Nucleus accumbens (tissue), 56 donors: ENCODE results near the gene TRAK1.

Source experiments
- DNase-seq, 56 donors: peaks; one replicate each; lab custom pipeline; 2025; lab: John Stamatoyannopoulos, UW

The TRAK1 gene

DNA sequence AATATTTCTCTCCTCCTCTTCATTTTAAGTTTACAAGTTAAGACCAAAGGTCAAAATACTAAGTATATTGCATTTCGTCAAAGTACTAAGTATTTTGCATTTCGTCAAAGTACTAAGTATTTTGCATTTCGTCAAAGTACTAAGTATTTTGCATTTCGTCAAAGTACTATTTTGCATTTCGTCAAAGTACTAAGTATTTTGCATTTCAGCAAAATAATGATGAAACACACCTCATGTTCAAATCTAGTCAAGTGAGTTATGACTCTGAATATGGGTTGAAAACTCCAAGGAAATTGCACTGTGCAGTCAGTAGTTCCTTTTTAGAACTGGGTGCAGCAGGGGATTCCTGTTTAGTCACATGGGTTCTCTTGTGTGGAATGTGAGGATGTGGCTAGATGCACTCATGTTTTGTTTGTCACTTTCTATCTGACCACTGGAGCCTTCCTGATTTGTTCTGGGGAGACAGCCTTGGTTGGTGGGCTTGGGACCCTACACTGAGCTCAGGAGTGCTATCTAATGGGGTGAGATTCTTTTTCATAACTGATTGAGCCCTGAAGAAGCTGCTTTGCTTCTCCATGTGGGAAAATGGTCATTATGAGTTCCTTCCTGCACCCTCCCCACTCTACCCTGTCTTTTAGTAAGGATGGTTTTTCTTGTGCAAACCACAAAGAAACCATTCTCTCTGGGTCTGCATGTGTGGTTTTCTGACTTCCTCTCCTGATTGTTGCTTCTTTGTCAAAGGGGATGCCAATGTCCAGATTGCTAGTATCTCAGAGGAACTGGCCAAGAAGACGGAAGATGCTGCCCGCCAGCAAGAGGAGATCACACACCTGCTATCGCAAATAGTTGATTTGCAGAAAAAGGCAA is 101.4 kb downstream of the TRAK1 start:
- peak in 1 of 56 donors; percentile 12 for DNase-seq

DNA sequence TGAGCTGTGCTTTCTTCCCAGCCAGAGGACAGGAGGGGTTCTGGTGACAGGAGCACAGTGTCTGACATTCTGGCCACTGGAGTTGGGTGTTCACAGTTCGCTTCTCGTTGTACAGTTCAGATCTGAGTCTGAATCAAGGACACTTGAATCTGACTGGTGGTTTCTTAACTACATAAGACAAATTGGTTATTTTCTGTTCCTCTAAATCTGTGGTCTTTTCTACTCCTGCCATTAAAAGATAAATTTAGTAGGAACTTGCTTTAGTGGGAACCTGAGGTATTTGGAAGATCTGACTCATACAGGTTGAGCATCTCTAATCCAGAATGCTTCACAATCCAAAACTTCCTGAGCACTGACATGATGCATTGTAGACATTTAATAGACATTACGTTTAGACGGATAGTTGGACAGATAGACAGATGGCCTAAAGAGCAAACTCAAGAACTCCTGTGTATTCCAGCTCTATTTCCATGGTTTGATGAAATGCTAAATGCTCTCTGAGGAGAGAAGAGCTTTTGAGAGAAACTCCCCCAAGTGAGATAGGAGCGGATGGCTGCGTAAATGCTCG is 103.9 kb downstream of the TRAK1 start:
- no peak for DNase-seq

DNA sequence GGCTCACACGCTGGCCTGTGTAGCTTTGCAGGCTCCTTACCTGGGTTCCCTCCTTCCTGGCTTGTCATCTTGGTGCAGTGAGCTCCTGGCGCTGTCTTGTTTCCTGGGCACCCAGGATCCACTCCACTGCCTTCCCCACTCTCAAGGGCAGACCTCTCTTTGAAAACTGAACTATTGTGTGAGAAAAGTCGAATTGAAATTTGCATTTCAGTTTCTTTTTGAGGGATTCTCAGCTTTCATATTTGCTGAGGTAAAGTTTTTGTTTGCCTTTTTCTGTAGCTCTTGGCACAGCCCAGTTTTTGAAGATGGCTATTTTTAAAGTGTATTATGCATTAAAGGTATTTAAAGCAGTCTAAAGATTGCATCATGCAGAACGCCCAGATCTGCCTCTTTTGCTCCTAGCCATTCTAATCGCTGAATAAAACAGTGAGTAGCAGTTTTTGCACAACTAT is 104.7 kb downstream of the TRAK1 start:
- no peak for DNase-seq

DNA sequence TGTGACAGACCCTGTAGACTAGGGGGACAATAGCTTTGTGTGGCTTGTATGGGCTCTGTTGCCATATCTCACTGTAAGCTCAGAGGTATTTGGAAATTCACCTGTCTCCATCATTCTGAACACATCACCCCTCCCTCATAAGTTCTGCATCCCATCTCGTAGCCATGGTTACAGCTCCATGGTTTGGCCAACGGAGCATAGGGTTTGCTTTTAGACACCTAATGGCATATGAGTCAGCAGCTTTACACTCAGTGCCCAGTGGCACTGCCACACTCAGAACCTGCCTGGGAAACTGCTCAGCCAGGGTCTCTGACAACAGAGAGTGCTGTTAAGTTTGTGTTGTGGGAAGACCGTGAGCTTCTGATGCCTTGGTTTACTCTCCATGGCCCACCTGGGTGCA is 107.6 kb downstream of the TRAK1 start:
- no peak for DNase-seq

DNA sequence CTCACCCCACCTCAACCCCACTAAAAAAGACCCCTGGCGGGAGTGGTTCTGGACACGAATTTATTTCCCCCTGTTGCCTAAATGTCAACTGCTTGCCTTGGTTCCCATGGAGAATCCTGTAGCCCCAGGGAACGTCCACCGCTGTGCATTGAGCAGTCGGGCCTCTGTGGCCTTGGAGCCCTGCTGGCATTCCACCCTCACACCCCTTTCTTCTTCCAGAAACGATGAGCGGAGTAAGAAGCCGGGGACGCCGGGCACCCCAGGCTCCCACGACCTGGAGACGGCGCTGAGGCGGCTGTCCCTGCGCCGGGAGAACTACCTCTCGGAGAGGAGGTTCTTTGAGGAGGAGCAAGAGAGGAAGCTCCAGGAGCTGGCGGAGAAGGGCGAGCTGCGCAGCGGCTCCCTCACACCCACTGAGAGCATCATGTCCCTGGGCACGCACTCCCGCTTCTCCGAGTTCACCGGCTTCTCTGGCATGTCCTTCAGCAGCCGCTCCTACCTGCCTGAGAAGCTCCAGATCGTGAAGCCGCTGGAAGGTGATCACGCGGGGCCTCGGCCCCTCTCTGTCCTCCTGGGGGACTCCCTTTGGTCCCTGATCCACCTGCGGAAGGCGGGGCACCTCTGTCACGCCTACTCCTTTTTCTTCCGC is 111.2 kb downstream of the TRAK1 start:
- DNase-seq = no peak

DNA sequence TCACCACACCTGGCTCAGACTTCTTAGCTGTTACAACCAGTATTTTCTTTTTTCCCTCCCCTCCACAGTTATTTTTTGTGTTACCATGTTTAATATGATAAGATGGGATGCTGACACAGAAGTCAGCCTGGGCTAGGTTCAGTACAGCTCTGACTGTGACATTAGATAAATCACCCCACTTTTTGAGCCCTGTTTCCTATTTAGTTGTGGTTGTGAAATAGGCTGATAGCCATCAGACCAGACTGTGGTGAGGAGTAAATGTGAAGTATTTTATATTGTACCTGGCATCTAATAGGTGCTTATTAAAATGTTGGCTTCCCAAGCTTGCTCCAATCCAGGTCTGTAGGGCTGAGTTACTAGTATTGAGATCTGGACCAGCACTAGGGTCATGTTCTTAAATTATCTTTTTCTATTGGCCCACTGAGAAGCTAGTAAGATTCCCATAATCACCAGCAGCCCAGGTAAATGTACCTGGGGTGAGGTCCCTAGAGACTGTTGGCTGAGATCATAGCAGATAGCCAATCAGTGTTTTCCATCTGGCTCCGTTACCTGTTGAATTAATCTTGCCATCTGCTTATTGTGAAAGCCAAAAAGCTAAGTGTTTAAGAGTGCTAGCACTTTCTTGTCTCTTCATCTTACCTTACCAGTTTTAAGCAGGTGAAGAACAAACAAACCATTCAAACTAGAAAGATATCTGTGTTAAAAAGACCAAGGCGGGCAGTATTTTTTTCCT is 113.9 kb downstream of the TRAK1 start:
- no peak for DNase-seq

DNA sequence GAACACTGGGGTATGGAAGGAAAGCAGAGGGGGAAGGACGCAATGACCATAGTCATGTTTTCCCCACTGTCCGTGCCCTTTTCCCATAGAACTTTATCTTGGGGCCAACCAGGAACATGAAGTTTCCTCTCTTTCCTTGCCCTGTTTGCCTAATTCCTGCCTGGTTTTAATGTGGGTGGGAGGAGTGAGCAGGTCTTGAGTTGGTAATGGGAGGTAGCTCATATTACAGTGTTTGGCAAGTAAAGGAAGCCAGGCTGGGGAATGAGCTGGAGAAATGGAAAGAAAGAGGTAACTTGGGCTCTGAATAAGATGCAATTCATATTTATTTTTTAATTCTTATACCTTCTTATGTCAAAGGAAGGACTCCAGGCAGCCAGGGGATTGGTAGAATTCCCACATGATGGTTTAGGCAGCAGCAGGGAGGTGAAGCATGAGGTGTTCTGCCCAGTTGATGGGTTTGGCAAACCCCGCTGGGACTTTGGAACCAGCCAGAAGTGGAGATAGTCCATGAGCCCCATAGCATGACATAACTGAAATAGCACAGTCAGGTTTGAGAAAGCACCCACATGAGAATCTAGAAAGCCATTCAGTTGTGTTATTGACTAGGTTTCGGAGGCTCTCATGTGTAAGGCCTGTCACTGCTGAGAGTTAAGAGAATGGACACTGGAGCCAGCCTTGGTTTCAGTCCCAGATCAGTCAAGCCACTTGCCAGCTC is 114.8 kb downstream of the TRAK1 start:
- DNase-seq = no peak

DNA sequence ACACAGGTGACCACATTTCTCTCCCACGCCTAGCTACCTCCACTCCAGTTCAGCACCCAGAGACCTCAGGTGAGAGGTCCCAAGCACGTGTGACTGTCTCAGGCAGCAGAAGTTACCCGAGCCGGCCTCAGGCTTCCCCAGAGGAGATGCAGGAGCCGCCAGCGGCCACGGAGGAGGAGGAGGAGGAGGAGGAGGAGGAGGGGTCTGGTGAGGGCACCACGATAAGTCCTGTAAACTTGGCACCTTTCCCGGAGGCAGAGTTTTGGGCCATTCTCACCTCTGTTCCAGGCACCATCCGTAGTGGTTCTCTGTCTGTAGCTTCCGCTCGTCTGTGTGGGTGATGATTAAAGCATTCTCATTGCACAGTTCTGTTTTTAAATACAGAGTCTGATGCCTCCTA is 118.8 kb downstream of the TRAK1 start:
- DNase-seq = no peak

DNA sequence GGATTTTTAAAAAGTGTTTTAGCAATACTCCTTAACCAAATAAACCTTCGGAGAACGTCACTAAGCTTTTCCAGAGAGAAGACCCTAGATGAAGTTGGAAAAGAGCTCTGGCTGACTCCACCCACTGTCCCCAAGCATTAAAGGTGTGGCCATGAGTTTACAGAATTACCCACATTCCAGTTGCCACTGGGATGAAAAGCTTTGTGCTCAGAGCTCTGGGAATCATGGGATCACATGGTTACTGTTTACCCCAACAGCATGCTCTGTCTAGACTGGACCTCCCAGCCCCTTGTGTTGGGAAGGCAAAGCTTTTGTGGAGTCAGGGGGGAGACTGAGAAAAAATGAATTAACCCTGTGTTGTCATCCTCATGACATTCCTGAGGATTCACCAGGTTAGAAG is 119.6 kb downstream of the TRAK1 start:
- no peak for DNase-seq

DNA sequence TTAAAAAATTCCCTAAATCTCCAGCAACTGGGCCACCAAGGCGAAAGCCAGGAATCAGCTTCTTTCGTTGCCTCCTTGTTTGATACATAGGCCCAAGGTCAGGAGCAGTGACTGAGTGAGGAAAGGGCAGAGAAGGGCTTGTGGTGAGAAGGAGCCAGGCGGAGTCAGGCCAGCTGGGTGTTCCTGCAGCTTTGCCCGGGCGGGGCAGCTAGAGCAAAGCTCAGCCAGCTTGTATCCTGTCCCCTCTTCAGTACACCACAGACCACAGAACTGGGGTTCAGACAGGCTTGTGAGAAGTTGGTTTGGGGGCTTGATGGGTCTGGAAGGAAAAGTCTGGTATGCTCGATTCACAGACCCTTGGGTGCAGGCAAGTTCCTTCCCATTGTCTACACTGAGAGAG is 122.3 kb downstream of the TRAK1 start:
- DNase-seq = no peak

DNA sequence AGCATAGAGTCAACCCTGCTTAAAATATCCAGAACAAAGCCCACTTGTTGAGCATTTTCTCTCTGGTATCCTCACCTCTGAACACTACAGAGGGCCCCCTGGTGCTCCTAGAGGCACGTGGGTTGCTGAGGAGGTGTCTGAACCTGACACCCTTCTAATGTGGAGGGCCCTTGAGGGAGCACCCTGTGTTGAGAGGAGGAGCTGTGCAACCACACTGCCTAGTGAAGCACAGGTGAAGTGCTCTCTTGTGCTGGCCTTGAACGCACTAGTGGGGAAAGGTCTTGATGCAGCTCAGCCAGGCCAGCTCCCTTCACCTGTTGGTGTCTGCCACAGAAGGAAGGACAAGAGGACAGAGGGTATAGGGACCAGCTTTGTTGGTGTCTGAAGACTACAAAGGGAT is 122.9 kb downstream of the TRAK1 start:
- no peak for DNase-seq

DNA sequence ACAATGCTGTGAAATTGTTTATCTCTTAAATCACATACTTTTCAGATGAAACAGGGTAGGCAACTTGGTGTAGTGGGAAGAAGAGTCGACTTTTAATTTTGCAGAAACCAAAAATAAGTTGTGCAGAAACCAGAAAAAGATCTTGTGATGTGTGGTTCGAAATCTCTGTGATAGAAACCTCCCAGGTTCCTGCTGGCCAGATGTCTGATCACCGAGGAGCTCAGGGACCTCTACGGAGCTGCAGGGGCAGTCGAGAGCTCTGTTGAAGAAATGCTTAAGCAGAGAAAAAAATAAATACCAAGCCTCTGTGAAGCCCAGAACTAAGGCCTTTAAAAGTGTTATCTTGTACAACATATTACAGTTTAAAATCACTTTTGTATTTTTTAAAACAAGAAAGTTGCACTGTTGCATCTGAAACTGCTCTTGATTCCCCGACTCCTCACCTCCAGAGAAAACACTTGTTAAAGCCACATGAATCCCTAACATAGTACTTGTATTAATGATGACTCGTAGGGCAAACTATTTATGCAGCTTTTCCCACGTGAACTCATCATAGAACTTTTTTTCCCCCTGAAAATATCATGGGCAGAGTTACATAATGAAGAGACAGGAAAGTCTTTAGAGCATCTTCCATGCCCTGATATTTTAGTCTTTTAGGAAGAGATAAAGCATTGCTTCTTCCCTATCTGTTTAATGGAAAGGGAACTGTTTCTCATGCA is 123.6 kb downstream of the TRAK1 start:
- DNase-seq = no peak

DNA sequence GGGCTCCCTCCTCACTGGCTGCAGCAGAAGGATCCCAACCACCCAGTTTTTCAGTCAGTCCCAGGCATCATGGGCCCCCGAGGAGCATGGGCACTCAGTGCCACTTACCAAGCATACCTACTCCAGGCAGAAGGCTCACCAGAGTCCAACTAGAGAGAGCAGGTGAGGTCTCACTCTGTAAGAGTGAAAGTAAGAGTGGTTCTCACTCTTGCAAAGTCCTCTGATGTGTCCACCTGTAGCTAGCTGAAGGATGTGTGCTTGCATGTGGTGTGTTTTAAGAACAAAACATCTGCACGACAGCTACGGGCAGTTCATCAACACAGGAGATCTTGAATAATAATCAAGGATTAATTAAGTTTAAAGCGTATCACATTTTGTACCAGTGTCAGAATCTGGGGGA is 125.1 kb downstream of the TRAK1 start:
- DNase-seq = no peak

DNA sequence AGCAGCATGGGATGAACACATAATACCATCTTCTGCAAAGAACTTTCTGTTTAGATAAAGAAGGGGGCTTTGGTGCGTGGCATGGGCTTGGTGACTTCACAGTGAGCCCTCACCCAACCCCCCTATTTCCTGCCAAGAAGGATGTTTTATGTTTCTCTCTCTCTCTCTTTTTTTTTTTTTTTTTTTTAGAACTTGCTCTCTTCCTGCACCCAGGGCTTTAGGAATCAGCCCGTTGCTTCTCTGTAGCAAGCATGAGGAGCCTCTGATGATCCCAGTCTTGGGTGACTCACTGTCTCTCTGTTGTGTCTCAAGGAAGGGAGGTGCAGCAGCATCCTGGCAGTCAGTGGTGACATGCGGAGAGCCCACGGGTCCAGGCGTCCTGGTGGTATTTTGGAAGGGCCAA is 125.8 kb downstream of the TRAK1 start:
- DNase-seq = peak in 2 of 56 donors; percentile 3 to 14

DNA sequence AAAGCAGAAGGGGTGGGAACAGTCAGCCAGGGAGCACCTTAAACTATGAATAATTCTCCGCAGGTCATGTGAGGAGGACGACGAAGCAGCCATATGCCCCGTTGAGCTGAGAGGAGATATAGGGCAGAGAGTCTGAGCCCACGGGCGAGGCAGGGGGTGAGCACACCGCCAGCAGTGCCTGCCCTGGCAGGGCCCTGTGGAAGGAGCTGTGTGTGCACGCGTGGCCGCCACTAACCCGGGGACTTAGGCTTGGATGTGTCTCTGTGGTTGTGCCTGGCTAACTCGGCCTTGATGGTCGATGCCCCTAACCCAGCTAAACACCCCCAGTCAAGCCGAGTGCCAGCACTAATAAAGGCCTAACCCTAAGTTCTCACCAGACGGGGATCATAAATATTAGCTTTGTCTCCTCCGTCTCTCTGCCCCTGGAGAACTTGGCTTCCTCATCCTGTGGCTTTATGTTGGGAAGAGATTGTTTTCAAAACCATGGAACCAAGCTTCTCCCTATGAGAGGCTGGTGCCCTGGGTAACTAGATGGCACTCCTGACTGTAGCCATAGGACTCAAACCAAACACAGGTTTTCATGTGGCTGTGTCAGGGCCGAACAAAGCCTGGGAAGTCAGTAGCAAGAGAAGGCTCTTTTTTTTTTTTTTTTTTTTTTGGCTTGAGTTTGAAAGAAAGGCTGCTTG is 129.4 kb downstream of the TRAK1 start:
- no peak for DNase-seq

DNA sequence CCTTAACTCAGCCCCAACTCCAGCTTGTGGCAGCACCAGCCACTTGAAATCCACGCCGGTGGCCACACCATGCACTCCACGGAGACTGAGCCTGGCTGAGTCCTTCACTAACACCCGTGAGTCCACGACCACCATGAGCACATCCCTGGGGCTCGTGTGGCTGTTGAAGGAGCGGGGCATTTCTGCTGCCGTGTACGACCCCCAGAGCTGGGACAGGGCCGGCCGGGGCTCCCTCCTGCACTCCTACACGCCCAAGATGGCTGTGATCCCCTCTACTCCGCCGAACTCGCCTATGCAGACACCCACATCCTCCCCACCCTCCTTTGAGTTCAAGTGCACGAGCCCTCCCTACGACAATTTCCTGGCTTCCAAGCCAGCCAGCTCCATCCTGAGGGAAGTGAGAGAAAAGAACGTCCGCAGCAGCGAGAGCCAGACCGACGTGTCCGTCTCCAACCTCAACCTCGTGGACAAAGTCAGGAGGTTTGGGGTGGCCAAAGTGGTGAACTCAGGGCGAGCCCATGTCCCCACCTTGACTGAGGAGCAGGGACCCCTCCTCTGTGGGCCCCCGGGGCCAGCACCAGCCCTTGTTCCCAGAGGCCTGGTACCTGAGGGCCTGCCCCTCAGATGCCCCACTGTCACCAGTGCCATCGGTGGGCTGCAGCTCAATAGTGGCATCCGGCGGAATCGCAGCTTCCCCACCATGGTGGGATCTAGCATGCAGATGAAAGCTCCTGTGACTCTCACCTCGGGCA is 132.0 kb downstream of the TRAK1 start:
- DNase-seq = no peak

DNA sequence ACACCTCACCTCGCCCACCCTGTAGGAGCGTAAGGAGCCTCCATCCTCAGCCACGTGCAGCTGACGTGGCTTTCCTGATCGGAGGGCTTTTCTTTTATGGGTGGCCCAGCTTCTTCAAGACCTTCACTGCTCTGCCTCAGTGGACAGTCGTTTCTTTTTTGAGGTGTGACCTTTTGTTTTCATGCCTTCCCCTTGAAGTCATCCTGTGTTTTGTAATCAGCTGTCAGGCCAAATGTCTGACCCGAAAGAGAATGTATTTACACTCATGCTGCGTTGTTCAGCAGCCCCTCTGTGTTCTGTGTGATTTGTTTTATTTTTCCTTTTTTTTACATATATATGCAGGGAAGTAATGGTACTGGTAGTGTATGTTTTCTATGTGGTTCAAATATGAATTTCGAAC is 133.0 kb downstream of the TRAK1 start:
- DNase-seq = no peak

DNA sequence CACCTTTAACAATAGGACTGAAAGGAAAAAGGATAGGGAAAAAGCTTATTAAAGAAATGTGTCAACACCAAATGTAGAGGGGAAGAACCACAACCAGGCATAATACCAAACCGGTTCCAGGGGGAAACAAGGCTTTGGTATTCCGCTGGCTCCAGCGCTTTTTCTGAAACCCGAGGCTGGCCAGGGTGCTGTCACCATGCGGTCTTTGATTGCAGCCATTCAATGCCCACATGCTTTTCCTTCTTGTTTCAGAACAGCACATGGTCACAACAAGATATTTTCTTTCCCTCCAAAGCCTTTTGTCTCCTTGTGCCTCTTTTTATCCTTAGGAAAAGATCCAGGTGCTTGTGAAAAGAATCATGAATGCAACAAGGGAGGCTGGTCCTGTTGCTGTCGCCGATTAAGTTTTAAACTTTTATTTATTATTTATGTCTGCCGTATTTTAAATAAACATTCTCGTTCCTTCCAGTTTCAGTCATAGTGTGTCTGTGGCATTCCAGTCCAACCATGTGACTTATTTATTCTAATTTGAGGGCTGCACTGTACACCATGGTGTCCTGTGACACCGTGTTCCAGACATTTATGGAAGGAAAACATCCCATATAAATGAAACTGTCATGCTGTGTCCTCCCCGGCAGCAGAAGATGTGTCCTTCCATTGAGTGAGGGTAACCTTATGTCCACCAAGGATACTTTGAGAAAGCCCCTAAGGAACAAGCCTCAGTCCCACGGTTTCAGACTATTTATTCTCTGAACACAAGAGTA is 133.7 kb downstream of the TRAK1 start:
- DNase-seq = no peak
